Muscle of leg (tissue), 11 donors: ENCODE measurements around the gene KCNA2. TPM values are rescaled to one million over a fixed set of nuclear protein-coding genes. Genes with fewer than 3 reads are reported as not detected.

ENCODE experiments used
- DNase-seq: peaks from one replicate; pipeline ENCODE4 v3.0.0; 2013
- H3K27ac ChIP-seq: one replicate; pipeline ENCODE4 v1.5.1; 2013; ENCODE audit warnings: mild to moderate bottlenecking, low read length, control low read depth
- H3K27me3 ChIP-seq: one replicate; pipeline ENCODE4 v1.6.1; 2013; ENCODE audit warnings: low read length; ENCODE audit not compliant: control insufficient read depth, insufficient read depth
- H3K36me3 ChIP-seq: one replicate; pipeline ENCODE4 v1.6.1; 2013; ENCODE audit warnings: low read length; ENCODE audit not compliant: control insufficient read depth, insufficient read depth
- H3K4me1 ChIP-seq: one replicate; pipeline ENCODE4 v1.6.1; 2013; ENCODE audit warnings: low read length; ENCODE audit not compliant: control insufficient read depth, insufficient read depth
- H3K4me3 ChIP-seq: one replicate; pipeline ENCODE4 v1.5.1; 2013; ENCODE audit warnings: low read length, control low read depth
- H3K9me3 ChIP-seq: replicated peaks from 2 replicates; pipeline ENCODE4 v1.6.1; 2013; ENCODE audit warnings: low read depth, low read length; ENCODE audit not compliant: control insufficient read depth
- WGBS: methylation state at CpG from one replicate; pipeline ENCODE4 v1.1.5; 2013; ENCODE audit warnings: missing lambda C conversion rate; ENCODE audit not compliant: insufficient coverage; 5-methylcytosine and 5-hydroxymethylcytosine counted together
- polyA plus RNA-seq, 8 donors: library from polyadenylated mRNA; unstranded; fragments of 120-200 nt; gene quantifications; one replicate each; pipeline versions ENCODE4 v1.2.1 to v1.2.3, GENCODE V29; 2013; ENCODE audit warnings: inconsistent platforms in 1 of 8, low replicate concordance in 1 of 8; ENCODE audit not compliant: insufficient read length in 8 of 8, insufficient read depth in 1 of 8
- total RNA-seq: library from RNA; stranded (reverse); fragments of 120-200 nt; gene quantifications from one replicate; pipeline ENCODE4 v1.2.4, GENCODE V29; 2013

Gene KCNA2
- total and polyA plus RNA-seq, 9 donors = 0.68 to 3.0 (median 0.82) TPM

DNA sequence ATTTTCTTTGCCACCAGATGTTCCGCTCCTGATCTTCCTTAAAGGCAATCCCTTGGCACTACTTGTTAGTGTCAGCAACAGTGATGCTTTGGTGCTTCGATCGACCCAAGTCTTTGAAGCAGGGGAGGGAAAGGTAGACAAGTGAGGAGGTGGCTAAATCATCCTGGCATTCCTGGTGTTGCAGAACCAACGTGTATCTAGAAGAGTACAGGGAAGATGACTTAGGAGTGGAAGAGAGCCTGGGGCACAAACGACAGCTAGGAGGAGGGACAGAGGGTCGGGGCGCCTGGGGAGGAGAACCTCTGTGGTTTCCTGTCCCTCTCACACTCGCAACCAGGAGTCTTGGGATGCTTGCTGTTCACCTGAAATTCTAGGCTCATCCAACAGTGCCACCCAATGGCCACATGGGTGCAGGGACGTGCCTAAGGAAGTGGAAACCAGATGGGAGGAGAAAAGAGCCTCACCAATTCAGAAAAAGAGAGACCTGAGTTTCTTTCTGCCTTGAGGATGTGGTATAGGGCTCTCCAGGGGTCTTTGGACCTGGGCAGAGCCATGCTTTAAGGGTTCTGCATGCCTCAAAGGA, 9.5 kb upstream of the KCNA2 start:
- peak; percentile 78 for DNase-seq
- 27% methylated on average over 6 of the region's 9 CpGs for WGBS
- Histone ChIP-seq H3K27me3 (peaks cover 67% of the 10 kb centered on the region), H3K9me3 (no peaks in the 10 kb centered on the region), H3K4me1 (peaks cover 5% of the 10 kb centered on the region), H3K4me3 (no peak overlapping the region), H3K27ac (no peak overlapping the region), H3K36me3 (no peaks in the 10 kb centered on the region)

DNA sequence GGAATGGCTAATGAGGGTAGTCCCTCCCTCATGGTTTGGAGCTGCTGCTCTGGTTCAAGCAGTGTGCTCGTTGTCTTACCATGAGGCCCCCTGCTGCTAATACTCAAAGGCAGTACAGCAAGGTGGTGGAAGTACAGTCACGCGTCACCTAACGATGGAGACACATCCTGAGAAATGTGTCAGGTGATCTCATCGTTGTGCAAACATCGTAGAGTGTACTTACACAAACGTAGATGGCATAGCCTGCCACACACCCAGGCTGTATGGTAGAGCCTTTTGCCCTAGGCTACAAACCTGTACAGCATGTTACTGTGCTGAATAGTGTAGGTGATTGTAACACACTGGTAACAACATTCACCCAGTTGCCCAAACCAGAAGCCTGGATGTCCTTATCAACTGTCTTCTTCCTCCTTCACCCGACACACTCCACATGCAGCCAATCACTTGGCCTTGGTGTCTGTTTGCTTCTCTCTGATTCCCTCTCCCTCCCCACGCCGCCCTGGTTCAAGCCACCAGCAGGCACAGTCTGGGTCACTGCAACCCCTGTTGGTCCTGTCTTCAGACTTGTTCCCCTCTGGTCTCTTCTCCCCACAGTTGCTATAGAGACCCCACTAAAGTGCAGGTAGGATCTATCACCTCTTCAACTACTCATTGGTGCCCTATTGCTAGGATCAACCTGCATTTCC, 6.0 kb upstream of the KCNA2 start:
- no peak overlapping the region for H3K4me3 ChIP-seq
- DNase-seq = no peak
- peaks cover 4% of the 10 kb centered on the region for H3K4me1 ChIP-seq
- no peaks in the 10 kb centered on the region for H3K9me3 ChIP-seq
- H3K27me3 ChIP-seq = peaks cover 77% of the 10 kb centered on the region
- no peaks in the 10 kb centered on the region for H3K36me3 ChIP-seq
- WGBS = 65% methylated on average over 7 of the region's 10 CpGs
- H3K27ac ChIP-seq = no peak overlapping the region

DNA sequence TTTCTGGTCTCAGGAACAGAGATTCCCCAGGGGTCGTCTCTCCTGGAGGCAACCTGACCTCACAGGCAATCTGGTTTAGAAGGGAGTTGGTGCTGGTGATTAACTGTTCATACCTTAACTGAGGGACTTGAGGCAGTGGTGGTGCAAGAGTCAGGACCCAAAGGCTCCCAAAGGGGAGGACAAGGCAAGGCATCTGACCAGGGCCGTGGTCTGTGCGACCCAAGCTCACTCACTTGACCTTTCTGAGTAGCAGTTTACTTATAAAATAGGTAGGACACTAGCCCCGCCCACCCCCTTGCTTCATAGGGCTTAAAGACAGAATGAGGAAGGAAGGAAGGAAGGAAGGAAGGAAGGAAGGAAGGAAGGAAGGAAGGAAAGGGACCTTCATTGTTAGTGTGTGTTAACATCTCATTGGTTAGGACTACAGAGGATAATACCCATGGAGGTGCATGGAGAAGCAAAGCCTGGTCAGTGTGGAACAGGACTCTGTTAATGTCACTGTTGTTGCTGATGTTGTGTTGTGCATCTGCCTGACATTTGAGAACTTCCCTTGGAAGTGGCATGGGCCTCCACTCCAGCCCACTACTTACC, 4.6 kb upstream of the KCNA2 start:
- H3K27ac ChIP-seq = no peak overlapping the region
- no peaks in the 10 kb centered on the region for H3K9me3 ChIP-seq
- H3K36me3 ChIP-seq = no peaks in the 10 kb centered on the region
- DNase-seq = no peak
- H3K27me3 ChIP-seq = peaks cover 78% of the 10 kb centered on the region
- 40% methylated on average over 1 of the region's 4 CpGs for WGBS
- H3K4me1 ChIP-seq = peaks cover 15% of the 10 kb centered on the region
- no peak overlapping the region for H3K4me3 ChIP-seq

DNA sequence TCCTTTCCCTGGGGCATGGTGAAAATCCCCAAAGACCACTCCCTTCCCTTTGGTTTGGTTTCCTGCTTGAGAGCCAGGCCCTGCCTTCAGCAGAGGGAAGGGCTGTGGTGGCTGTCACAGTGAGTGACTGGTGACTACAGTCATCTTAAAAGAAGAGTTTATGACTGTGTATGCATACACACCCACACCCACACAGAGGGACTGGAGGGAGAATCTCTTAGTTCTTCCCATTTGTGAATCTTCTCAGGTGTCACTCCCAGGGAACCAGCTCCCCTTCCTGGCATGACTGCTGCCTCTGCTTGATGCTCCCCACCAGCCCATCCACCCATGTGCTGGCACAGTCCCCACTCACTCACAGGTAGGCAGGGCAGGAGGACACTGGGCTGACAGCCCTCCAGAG, 3.9 kb upstream of the KCNA2 start:
- Histone ChIP-seq H3K9me3 (no peaks in the 10 kb centered on the region), H3K36me3 (no peaks in the 10 kb centered on the region), H3K4me1 (peaks cover 22% of the 10 kb centered on the region), H3K4me3 (no peak overlapping the region), H3K27ac (no peak overlapping the region), H3K27me3 (peaks cover 79% of the 10 kb centered on the region)
- DNase-seq = no peak

DNA sequence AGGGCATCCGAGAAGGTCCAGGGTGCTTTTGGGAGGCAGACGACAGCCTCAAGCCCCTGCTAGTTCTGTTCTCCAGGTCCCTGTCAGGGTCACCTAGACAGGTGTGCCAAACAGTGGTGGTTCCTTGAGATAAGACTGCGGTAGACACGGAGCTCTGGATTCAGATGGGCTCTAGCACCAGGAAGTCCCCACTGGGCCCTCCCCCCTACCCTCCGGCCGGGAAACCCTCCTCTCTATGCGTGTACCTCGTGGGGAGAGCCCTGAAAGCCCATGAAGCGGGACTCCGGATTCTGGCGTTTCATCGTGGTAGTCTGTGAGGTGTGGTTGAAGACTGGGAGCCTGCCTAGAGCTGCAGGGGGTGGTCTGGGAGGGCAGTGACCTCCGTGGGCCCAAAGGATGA, 2.1 kb upstream of the KCNA2 start:
- 38% methylated on average over 7 of the region's 13 CpGs for WGBS
- Histone ChIP-seq H3K9me3 (no peaks in the 10 kb centered on the region), H3K27ac (no peak overlapping the region), H3K4me1 (peaks cover 24% of the 10 kb centered on the region), H3K36me3 (no peaks in the 10 kb centered on the region), H3K4me3 (no peak overlapping the region), H3K27me3 (peaks cover 87% of the 10 kb centered on the region)
- DNase-seq = no peak

DNA sequence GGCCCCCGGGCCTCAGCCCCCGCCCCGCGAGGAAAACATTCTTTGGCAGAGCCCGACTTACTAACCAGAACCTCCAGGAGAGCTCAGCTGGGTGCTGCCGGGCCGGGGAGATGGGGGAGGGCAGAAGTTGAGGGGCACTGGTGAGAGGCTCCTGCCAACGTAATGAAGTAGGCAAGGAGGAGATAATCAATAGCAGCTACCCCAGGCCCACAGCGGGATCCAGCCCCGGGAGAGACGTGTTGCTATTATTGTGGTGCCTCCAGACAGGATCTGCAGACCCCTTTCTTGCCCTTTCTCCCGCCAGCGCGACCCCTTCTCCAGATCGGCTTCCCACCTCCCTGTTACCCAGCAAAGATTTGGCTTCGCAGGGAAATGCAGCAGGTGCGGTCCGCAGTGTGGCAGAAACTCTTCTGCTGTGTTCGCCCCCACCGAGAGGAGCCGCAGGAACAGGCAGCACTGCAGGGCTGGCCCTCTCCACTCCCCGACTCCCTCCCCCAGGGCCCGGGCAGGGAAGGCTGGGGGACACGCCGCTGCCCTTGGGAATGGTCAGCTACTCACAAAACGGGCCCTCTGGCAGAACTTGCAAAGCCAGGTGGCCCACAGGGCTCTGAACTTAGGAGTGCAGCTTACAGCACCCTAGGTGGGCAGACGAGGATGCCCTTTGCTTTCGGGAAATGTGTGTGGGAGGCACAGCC, 1.5 kb upstream of the KCNA2 start:
- H3K27me3 ChIP-seq = peaks cover 83% of the 10 kb centered on the region
- WGBS = 3% methylated on average over 24 of the region's 28 CpGs
- no peak for DNase-seq
- no peaks in the 10 kb centered on the region for H3K9me3 ChIP-seq
- H3K27ac ChIP-seq = no peak overlapping the region
- H3K36me3 ChIP-seq = no peaks in the 10 kb centered on the region
- H3K4me3 ChIP-seq = no peak overlapping the region
- peaks cover 24% of the 10 kb centered on the region for H3K4me1 ChIP-seq

DNA sequence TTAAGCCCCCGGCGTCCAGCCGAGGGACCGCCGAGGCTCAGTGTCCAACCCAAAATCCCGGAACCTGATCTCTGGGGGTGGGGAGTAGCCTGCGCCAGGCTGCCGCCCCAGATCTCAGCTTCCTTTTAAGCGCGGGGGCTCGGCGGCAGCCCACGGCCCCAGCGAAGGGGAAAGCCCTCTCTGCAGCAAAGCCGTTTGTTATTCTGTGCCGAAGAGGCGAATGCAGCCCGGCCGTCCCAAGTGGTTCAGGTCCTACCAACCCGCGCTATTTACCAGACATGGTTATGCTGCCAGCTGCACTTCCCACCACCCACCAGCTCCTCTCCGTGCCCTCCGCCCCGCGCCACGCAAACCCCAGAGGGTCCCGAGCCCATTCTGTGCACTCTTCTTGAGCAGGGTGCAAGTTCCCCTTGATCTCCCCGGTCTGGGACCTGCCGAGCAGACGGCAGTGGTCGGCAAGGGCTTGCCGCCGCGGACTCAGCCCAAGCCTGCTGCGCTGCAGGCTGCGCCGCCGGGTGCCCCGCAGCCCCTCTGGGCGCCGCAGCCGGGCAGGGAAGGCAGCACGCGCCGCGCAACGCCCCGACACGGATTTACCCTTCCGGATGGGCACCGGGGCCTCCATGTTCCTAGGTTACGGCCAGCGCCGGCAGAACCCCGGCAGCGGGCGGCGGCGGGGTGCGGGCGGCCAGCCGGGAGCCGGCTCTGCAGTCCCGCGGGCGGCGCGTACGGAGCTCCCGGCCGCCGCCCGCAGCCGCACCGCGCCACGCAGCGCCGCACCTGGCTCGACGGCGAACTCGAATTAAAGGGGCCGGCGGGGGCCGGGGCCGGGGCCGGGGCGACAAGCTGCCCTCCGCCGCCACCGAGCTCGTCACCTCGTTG, 738 bp upstream of the KCNA2 start:
- H3K27me3 ChIP-seq = peaks cover 80% of the 10 kb centered on the region
- H3K9me3 ChIP-seq = no peaks in the 10 kb centered on the region
- no peak overlapping the region for H3K27ac ChIP-seq
- under 1% methylated on average over 93 of the region's 94 CpGs for WGBS
- peaks cover 26% of the 10 kb centered on the region for H3K4me1 ChIP-seq
- no peaks in the 10 kb centered on the region for H3K36me3 ChIP-seq
- peak overlapping the region; percentile 46 for H3K4me3 ChIP-seq
- no peak for DNase-seq

DNA sequence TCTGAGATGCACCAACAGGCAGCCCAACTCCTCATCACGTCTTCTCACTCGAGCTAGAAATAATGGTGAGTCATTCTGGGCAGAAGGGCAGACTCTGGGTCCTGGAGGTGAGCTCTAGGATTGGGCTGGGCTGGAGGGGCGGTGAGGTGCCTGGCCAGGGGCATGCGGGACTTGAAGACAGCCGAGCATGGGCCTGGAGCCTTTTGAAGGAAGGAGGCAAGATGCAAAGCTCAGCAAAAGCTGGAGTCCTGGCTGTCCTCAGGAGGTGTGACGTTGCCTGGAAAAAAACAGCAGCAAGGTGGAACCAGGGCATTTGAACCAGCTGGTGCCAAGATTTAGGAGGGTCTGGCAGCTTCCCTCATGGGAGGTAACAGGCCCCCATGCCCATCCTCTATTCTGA, 712 bp downstream of the KCNA2 start:
- Histone ChIP-seq H3K4me3 (no peak overlapping the region), H3K4me1 (peaks cover 26% of the 10 kb centered on the region), H3K27ac (no peak overlapping the region), H3K36me3 (no peaks in the 10 kb centered on the region), H3K9me3 (no peaks in the 10 kb centered on the region), H3K27me3 (peaks cover 70% of the 10 kb centered on the region)
- no peak for DNase-seq
- 52% methylated on average over 5 of the region's 6 CpGs for WGBS

DNA sequence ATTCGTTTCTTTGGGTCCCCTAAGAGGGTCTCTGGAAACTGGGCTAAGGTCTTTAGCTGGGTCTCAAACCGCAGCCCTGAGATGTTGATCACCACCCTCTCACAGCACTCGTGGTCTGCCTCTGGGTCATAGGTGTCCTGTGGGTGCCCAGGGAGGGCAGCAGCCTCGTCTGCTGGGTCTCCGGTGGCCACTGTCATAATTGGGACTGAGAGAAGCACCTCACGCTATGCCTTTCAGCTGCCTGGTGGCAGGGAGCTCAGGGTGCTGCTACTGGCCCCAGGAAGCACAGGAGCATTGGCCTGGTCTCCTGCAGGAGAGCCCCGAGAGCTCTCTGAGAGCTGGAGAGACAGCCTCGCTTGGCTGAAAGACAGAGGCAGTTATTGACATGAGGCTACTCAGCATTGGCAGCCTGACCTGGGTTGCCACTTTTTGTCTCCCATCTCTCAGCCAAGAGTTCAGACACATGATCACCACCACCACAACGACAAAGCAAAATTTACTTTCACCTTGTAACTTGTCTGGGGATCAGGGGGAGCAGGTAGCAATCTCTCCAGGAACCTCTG, 1.5 kb downstream of the KCNA2 start:
- Histone ChIP-seq H3K27me3 (peaks cover 63% of the 10 kb centered on the region), H3K9me3 (no peaks in the 10 kb centered on the region), H3K27ac (no peak overlapping the region), H3K4me3 (no peak overlapping the region), H3K4me1 (peaks cover 26% of the 10 kb centered on the region), H3K36me3 (no peaks in the 10 kb centered on the region)
- DNase-seq = no peak
- 79% methylated on average over 8 of the region's 9 CpGs for WGBS
